ENCODE measurements around the gene HPS4.

DNA sequence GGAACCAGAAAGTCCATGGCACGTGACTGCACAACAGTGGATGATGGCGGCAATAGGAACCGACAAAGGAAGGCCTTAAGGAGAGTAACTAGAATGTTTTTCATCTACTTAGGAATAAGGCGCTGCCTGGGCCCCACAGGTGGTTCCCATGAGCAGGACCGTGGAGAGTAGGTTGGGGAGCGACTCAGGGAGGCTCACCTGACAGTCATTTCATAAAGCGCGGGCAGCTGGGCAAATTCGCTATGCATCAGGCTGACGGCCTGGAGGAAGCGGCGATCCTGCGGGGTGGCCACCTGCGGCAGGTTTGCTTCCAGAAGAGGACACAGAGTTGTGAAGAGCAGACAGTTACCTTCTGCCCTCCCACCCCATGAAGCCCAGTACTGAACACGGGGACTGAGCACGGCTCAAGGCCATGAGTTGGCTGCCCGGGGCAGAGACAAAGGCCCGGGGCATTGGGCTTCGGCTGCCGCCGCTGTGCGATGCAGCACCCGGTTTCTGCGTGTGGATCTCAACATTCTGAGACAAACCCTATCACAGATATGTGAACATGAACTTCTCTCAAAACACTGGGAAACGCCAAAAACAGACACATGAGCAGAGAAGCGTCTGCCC lies 25.8 kb downstream of the HPS4 start:
- TF ChIP-seq POLR2A (IDR thresholded peaks at IDR 0.05), result no peak
- TF ChIP-seq, protein P1, sequence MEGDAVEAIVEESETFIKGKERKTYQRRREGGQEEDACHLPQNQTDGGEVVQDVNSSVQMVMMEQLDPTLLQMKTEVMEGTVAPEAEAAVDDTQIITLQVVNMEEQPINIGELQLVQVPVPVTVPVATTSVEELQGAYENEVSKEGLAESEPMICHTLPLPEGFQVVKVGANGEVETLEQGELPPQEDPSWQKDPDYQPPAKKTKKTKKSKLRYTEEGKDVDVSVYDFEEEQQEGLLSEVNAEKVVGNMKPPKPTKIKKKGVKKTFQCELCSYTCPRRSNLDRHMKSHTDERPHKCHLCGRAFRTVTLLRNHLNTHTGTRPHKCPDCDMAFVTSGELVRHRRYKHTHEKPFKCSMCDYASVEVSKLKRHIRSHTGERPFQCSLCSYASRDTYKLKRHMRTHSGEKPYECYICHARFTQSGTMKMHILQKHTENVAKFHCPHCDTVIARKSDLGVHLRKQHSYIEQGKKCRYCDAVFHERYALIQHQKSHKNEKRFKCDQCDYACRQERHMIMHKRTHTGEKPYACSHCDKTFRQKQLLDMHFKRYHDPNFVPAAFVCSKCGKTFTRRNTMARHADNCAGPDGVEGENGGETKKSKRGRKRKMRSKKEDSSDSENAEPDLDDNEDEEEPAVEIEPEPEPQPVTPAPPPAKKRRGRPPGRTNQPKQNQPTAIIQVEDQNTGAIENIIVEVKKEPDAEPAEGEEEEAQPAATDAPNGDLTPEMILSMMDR (IDR thresholded peaks at IDR 0.05), result no peak
